HG02970 (cell line): ENCODE measurements around the gene CACNA1A.

ENCODE experiments used
- ATAC-seq: cut with Tn5 transposase; IDR thresholded peaks from one replicate; pipeline ENCODE4 v1.9.1; 2021; ENCODE audit warnings: mild to moderate bottlenecking, moderate library complexity, moderate number of reproducible peaks; ENCODE audit not compliant: unreplicated experiment, low FRiP score

CACNA1A gene

DNA sequence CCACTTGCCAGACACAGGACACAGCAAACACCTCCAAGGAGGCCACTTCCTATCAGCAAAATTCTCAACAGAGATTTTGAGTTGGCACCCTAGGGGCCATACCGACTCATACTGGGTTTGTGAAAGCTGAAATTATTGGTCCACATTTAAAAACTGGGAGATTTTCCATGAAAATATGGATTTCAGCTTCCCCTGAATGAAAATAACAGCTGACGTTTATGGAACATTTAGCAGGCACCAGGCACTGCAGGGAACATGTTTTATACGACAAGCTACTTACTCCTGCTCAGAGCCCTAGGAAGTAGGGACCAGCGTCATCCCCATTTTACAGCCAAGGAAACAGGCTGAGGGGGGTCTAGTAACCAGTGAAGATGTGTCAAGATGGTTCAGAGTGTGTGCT, 186.8 kb downstream of the CACNA1A start:
- ATAC-seq, result no peak

DNA sequence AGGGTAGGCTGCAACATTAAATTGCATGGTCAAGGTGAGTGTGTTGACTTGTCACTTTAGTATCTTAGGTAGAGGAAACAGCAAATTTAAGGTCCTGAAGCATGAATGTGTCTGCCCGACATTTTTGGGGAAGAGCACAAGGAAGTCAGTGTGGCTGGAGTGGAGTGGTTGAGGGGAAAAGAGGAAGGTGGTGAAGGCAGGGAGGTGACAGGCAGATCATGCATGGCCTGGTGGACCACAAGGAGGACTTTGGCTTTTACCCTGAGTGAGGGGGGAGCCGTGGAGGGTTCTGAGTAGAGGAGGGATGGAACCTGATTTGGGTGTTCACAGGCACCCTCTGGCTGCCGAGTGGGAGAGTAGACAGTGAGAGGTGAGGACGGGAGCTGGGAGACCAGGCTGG, 188.1 kb downstream of the CACNA1A start:
- no peak for ATAC-seq

DNA sequence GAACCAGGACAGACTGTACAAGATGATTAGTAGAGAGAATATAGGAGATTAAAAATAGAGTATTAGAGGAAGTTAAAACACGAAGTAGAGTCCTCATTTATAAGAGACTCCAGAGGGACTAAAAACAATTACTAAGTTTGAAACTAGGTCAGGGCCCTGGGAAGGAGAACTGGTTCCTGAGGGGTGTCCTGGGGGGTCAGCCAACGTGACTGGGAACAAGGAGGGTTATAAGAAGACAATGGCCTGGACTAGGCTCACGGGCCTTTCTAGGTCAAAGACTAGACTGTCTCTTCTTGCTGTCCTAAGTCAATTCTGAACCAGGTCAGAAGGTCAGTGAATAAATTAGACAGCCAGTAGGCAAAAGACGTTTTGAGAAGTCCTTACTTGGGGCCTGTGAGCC, 190.8 kb downstream of the CACNA1A start:
- no peak for ATAC-seq

DNA sequence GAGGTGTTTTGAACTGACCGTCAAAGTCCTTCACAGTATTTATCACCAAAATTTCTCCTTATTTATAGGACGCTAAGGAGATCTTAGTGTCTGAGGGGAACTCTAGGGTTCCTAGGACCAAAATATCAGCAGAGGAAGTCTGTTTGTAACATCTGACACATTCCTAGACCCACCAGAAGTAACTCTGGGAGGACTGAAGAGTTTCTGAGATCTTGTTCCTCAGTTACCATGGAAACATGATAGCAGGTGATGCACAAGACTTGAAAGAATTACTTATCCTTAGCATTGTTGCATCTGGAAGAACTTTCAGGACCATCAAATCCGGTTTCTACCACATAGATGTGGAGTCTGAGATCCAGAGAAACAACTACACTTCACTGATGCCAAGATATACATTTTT, 191.5 kb downstream of the CACNA1A start:
- ATAC-seq, result no peak

DNA sequence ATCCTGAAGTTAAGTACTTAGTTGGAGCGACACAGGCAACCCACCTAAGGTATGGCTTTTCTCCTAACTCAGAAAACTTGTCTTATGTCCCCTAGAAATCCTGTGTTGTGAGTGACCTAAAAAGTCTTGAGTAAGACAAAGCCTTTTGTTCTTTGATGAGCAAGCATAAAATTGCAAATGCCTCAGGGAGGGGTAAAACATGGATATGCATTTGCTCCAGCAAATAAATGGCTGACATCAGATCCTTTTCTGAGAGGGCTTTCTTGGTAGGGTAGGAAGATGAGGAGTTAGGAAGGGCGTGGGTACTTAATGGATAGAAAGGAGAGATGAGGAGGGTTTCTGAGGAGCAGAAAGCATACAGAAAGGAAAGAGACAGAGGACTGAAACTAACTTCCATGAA, 192.4 kb downstream of the CACNA1A start:
- ATAC-seq, result no peak

DNA sequence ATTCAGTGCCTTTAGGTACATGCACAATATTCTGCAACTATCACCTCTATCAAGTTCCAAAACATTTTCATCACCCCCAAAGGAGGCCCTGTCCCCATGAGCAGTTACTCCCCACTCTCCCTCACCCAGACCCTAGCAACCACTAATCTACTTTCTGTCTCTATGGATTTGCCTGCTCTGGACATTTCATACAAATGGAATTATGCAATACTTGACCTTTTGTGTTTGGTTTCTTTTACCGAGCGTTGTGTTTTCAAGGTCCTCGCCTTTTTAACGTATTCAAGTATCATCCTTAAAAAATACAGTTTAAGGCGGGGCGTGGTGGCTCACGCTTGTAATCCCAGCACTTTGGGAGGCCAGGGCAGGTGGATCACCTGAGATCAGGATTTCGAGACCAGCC, 196.4 kb downstream of the CACNA1A start:
- ATAC-seq, result no peak

DNA sequence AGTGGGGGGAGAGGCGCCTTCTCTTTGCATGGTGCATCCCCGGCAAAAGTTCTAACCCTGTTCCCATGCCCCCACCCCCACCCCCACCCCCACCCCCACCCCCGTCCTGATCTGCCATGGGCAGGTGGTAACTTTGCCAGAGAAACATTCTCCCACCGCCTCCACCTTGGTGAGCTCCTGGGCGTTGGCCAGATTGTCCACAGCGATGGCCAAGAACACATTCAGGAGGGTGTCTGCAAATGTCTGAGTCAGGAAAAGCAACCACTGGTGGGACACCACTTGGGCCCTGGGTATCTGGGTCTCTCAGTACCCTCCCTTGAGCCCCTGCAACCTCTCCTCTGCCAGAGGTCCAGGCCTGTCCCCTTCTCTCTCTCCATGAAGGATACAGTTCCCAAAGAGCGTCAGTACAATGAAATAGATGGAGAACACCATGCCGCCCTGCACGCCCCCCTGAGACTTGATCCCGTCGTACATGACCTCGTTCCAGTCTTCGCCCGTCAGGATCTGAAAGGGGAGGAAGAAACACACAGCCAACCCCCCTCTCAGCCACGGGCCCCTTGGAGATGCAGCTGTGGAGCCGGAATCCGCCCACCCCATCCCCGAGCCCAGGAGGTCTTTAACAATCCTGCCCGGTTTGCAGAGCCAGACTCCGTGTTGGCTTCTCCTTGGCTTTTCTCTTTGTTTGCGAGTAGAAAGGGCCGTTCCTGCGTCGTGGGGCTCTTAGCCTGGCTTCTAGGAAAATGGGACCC, 202.7 kb downstream of the CACNA1A start:
- no peak for ATAC-seq

DNA sequence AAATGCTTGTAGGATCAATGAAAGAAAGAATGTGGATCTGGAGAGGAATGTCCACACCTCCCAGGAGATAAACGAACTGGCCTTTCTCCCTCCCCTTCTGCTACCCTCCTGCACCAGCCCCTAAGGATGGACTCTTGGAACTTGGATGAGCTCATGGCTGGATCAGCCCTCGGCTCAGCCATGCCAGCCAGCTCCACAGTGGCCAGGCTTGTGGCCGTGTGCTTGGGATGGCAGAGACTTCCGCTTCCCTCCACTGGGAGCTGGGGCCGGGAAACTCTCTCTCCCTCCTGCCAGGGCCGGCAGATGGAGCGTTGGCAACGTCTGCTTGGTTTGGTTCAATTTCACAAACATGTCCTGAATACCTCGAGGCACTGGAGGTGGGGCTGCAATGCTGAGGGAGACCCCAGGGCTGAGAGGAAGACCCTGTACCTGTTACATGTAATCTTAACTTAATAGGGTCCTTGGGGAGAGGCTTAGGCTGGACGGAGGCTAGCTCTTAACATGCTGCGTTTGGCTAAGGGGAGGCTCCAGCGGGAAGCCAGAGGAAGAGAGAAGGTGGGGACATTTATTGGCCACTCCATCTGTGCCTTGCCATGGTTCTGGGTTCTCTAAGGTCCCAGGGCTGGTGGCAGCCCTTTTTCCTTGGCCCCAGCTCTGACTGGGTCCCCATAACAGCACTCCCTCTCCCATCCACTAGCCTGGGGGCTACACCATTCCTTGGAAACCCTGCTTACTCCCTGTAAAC, 203.6 kb downstream of the CACNA1A start:
- ATAC-seq, result no peak

DNA sequence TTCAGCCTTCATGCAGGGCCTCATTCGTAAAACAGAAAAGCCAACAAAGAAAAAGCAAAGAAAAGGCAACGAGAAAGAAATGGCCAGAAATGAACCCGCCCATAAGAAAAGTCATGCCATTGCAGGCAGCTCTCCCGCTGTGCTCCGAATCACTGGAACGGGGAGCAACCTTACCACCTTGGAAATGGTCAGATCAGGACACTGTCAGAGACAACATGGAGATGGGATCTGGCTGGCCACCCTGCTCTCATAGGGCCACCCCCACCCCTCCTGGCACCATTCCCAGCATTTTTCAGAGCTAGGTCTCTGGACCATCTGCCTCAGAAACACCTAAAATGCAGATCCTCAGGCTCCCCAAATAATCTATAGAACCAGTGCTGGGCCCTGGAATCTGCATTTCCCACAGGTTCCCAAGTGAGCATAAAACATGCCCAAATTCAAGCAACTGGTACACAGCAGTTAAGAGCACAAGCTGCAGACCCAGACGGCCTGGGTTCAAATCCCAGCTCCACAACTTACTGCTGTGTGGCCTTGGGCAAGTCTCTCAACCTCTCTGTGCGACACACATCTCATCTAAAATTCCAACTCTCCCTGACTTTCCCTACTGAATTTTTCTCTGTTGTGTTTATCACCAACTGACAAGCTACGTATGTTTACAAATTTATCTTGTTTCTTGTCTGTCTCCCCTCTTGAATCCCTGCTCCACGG, 204.5 kb downstream of the CACNA1A start:
- no peak for ATAC-seq

DNA sequence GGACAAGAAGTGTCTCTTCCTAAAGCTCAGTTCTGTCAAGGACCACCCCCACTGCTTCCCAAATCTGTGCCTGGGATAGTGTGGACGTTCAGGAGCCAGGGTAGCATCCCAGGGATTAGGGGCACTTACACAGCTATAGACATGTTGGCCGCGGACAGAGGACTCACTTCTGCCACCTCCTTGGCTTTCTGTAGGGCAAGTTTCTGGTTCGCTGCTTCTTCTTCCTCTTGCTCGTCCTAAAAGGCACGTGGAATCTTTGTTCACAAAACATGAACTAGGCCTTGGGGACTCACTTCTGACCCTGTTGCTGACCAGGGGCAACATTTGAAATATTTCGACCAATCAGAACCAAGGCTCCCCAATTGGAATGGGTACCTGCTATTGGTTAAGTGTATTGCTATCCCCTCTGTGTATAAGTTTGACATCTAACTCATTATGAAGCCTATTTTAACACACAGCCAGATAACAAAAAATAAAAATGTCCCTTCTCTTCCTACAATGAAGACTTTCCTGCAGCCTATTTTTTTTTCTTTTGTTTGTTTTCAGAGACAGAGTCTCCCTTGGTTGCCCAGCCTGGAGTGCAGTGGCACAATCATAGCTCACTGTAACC, 205.8 kb downstream of the CACNA1A start:
- ATAC-seq, result no peak

DNA sequence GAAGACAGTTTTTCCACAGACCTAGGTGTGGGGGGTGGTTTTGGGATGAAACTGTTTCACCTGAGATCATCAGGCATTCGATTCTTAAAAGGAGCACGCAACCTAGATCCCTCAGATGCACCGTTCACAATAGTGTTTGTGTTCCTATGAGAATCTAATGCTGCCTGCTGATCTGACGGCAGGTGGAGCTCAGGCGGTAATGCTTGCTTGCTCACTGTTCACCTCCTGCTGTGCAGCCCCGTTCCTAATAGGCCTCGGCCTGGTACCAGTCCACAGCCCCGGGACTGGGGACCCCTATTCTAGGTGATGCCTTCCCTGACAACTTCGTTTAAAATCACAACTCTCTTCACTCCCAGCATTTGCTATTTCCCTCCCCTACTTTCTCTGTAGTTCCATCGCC, 206.4 kb downstream of the CACNA1A start:
- no peak for ATAC-seq

DNA sequence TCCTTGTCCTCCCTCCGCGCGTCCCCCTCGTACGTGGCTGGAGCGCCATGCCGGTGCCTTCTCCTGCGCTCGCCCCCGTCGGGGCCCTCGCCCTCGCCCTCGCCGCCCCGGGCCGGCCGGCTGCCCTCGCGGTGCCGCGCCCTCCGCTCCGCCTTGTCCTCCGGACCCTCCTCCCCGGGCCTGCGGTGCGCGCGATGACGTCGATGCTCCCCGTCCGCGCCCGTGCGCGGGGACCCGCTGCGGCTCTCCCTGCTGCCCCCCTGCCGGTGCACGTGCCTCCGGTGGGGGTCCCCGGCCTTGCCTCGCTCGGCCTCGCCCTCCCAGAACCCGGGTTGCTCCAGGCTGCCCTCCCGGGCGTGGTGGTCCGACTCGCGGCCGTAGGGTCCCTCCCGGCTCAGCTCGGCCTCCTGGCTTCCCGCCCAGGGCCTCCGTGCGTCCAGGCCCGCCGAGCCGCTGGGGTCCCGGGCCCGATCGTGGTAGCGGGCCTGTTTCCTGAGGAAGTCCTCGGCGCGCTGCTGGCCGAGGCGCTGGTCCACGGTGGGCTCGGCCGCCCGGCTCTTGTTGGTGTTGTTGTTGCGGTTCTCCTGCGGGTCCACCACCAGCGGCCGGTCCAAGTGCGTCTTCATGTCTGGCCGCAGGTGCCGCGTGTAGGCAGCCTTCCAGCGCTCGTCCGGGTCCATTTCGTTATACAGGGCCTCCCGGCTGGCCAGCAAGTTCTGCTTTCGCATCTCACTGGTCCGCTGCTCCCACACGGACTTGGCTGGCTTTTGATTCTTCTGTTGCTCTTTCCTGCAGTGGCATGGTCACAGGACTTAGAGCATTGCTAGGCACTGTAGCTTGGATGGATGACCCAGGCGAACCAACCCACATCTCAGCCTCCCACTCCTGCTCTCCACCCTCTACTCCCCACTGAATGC, 207.5 kb downstream of the CACNA1A start:
- no peak for ATAC-seq

DNA sequence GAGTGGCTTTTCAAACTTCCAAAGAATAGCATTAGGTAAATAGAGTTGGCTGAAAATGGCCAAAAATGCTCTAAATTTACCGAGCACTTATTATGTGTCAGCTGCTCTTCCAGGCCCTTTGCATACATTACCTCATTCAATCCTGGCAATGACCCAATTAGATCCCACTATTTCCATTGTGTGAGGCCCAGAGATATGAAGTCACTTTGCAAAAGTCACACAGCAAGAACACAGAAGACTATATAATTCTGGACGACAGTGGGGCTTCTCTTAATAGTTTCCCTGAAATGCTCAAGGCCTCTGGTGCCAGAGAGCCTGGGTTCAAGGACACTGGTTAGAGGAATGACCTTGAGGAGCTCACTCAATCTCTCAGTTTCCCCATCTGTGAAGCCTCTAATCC, 209.3 kb downstream of the CACNA1A start:
- no peak for ATAC-seq

DNA sequence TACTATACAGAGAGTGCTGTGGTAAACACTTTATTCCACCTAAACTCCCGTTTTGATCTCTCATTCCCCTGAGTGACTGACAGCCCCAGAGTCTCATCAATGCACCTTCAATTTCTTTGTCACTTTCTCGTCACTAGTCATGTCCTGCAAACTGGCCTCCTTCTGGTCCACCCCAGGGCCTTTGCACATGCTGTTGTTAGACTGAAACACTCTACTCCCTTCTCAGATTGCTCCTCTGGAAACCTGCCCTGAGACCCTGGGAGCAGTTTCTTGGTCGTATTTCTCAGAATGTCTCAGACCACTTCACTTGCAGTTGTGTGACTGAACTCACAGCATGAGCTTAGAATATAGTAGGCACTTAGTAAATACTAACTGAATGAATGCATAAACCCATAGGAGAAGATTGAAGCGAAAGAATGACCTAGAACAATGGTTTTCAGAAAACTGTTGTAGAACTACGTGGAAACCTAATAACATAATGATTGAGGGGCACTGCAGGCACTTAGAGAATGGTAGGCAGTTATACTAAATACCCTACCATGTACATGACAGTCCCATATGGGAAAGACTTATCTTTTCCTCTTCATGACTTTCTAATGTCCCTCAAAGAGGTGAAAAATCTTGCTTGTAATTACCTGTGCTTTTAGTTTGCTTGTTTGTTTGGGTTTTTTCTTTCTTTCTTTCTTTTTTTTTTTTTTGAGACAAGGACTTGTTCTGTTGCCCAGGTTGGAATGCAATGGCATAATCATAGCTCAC, 211.3 kb downstream of the CACNA1A start:
- no peak for ATAC-seq

DNA sequence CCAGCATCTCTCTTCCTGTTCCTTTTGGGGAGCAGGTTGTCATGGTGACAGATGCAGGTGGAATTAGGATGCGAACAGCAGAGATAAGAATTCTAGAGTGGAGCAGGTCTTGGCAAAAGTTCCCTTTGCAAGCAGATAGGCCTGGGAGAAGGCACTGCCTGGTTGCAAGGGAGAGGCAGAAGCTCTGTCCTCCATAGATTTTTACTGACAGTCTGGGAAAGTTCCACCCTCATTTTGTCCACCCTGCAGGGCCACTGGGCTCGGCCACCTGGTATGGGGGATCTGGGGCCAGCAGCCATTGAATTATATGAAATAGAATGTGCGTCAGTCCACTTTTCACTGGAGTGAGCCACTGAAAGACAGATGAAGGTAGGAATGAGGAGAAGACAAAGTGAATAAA, 214.4 kb downstream of the CACNA1A start:
- no peak for ATAC-seq

DNA sequence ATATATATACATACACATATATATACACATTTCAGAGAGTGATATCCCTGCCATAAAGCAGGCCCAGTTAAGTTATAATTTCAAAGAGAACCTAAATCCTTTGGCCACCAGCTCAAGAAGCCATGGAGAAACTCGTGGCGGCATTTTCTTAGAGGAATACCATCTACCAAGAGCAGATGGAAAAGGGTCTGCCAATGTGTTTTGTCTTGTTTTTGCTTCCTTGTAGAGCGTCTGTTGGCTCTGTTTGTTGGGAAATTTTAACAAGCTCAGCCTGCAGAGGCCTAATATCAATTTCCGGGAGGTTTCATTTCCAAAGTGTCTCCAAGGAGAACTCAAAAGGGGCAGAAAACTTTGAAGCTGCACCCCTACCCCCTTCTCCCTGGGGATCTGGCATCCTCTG, 215.5 kb downstream of the CACNA1A start:
- ATAC-seq, result no peak

DNA sequence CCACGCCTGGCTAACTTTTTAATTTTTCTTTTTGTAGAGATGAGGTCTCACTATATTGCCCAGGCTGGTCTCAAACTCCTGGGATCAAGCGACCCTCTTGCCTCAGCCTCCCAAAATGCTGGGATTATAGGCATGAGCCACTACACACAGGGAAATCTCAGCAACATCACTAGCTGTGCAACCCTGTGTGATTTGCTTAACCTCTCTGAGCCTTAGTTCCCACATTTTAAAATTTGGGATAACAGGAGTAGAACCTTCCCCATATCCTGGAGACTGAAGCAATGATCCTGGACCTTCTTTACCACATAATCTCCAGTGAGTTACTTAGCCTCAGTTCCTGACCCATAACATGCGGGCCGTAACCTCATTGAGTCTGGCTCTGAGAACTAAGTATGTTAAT, 217.0 kb downstream of the CACNA1A start:
- no peak for ATAC-seq

DNA sequence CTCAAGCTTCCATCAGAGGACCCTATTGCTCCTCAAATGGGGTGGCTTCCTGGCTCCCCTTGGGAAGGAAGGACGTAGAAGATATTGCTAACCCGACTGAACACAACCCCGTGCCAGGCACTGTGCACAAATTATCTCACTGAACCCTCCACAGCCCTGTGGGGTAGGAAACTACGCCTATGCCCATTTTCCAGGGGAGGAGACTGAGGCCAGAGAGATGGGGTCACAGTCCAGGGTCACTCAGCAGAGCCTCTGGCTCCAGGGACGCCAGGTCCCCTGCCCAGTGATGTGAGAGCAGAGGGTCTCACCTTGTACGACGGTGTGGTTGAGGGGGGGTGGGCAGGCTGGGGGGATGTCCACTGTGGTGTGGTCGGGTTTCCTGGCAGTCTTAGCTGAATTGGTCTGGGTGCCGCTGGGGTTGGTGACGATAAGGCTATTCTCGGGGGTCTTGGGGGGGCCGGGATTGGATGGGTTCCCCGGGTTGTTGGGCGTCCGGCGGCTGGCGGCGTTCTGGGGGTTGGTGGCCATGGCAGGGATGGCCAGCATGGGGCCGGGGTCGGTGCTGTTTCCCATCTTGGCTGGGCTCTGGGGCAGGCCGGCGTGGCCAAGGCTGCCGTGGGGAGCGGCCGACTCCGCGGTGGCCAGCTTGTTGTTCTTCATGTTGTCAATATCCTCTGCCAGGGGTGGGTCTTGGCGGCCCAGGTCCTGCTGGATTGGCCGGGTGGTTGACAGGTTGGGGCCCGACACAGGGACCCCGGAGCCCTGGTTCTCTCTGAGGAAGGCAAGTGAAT, 219.9 kb downstream of the CACNA1A start:
- ATAC-seq, result no peak
